ENCODE measurements around the gene SRR. TPM values are rescaled to one million over a fixed set of nuclear protein-coding genes. Genes with fewer than 3 reads are reported as not detected.

SRR gene
- total RNA-seq, 2 donors from 2014 or later, result 9.7 to 11.5 TPM

DNA sequence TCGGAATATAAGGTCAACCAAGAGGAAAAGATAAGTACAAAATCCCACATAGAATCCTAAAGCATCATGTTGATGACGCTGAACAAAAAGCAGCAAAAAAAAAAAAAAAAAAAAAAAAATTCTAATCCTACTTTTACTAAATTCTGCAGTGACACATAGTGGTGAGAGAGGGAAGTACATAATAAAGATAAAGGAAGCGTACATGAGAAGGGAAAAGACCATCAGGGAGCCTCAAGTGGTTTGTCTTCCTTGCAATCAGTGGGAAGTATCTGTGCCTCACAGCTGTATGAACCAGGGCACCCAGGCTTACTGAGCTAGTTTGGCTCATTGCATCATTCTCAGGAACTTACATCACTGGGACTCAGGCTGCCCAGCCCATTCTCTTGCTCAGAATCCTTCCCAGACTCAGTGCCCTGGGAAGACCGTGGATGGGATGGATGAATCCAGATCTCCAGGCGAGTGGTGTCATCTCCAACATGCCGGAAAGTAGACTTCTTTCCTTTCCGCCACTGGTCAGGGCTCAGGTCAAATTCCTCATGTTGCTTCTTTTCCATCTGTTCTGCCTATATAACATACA, 21.4 kb upstream of the SRR start:
- DNase-seq (ENCODE audit: low spot score), result no peak
- Histone ChIP-seq H3K36me3 (peaks cover 66% of the 10 kb centered on the region), H3K4me1 (no peaks in the 10 kb centered on the region), H3K27ac (no peak overlapping the region), H3K9me3 (no peaks in the 10 kb centered on the region), H3K4me3 (no peak overlapping the region), H3K27me3 (no peaks in the 10 kb centered on the region)
- TF ChIP-seq, protein P1, sequence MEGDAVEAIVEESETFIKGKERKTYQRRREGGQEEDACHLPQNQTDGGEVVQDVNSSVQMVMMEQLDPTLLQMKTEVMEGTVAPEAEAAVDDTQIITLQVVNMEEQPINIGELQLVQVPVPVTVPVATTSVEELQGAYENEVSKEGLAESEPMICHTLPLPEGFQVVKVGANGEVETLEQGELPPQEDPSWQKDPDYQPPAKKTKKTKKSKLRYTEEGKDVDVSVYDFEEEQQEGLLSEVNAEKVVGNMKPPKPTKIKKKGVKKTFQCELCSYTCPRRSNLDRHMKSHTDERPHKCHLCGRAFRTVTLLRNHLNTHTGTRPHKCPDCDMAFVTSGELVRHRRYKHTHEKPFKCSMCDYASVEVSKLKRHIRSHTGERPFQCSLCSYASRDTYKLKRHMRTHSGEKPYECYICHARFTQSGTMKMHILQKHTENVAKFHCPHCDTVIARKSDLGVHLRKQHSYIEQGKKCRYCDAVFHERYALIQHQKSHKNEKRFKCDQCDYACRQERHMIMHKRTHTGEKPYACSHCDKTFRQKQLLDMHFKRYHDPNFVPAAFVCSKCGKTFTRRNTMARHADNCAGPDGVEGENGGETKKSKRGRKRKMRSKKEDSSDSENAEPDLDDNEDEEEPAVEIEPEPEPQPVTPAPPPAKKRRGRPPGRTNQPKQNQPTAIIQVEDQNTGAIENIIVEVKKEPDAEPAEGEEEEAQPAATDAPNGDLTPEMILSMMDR (IDR thresholded peaks at IDR 0.05), result peak in 1 of 2 donors; percentile 67

DNA sequence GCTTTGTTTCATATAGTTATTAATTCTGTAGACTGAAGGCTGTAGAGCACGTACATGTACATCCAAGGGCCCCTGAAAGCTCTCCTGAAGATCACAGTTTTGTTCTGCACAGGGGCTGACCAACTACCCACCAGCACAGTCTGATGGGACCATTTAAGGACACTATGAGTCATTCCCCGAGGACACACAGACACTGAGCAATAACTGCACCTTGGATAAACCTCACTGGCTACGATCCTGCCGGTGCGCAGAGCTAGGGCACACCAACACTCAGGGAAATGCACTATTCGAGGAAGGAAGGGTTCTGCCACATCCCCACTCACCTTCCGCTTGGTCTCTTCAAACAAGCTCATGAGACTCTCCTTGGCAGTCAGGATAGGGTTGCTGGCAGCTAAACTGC, 20.4 kb upstream of the SRR start:
- H3K4me1 ChIP-seq, result no peaks in the 10 kb centered on the region
- no peak overlapping the region for H3K27ac ChIP-seq
- no peak for DNase-seq (ENCODE audit: low spot score)
- TF ChIP-seq, protein P1 (IDR thresholded peaks at IDR 0.05), result no peak
- no peak overlapping the region for H3K4me3 ChIP-seq
- peaks cover 74% of the 10 kb centered on the region for H3K36me3 ChIP-seq
- H3K27me3 ChIP-seq, result no peaks in the 10 kb centered on the region
- no peaks in the 10 kb centered on the region for H3K9me3 ChIP-seq

DNA sequence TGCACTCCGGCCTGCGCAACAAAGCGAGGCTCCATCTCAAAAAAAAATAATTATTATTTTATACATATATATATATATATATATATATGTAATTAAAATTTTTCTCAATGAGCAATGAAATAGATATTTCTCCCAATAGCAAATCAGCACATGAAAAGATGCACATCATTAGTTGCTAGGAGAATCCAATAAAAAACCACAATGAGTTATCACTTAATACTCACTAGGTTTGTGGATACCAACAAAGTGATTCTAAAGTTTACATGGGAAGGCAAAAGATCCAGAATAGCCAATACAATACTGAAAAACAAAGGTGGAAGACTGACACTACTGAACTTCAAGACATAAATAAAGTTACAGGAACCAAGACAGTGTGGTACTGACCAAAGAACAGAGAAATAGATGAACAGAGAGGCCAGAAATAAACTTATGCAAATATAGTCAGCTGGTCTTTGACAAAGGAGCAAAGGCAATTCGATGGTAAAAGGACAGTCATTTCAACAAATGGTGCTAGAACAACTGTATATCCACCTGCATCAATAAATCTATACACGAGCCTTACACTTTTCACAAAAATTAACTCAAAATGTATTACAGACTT, 13.8 kb upstream of the SRR start:
- Histone ChIP-seq H3K4me3 (no peak overlapping the region), H3K27ac (no peak overlapping the region), H3K9me3 (no peaks in the 10 kb centered on the region), H3K36me3 (peaks cover 70% of the 10 kb centered on the region), H3K27me3 (no peaks in the 10 kb centered on the region), H3K4me1 (no peaks in the 10 kb centered on the region)
- TF ChIP-seq, protein P1 (IDR thresholded peaks at IDR 0.05), result no peak
- no peak for DNase-seq (ENCODE audit: low spot score)

DNA sequence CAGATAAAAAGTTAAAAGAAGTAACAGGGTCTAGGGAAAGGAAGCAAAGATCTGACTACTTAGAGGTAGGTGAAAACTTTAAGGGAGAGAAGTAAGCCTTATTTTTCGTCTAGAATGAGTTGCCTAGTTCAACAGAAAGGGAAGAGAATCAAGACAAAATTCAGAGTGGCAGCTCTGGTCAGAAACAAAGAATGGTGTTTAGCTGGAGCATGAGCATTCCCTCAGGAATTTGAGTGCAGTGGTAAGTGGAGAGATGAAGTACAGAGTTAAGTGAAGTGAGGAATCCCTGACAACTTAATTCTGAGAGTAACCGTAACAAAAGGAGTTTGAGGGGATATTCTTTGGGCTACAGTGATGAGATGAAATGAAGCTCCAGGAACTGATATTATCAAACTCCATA, 11.7 kb upstream of the SRR start:
- peaks cover 0 to 4% of the 10 kb centered on the region in 2 donors for H3K4me1 ChIP-seq
- DNase-seq (ENCODE audit: low spot score), result no peak
- no peaks in the 10 kb centered on the region for H3K27me3 ChIP-seq
- H3K36me3 ChIP-seq, result peaks cover 72% of the 10 kb centered on the region
- no peak overlapping the region for H3K27ac ChIP-seq
- H3K4me3 ChIP-seq, result no peak overlapping the region
- no peaks in the 10 kb centered on the region for H3K9me3 ChIP-seq
- TF ChIP-seq, protein P1 (IDR thresholded peaks at IDR 0.05), result no peak

DNA sequence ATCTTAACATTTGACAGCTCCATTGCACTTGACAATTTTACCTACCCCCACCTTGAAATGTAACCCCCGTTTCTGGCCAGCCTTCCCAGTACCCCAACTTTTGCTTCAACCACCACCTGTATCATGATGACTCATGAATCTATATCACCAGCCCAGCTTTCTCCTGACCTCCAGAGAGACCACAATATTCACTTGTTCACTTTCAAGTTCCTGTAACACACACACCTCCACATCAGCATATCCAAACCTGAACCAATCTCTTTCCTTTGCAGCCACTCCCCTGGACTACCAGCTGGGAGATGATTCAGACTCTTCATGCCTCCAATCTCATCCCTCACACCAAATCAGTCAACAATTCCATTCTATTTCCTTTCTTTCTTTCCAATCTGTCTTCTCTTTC, 8.2 kb upstream of the SRR start:
- Histone ChIP-seq H3K27ac (no peak overlapping the region), H3K9me3 (no peaks in the 10 kb centered on the region), H3K36me3 (peaks cover 63% of the 10 kb centered on the region), H3K4me3 (no peak overlapping the region), H3K27me3 (no peaks in the 10 kb centered on the region), H3K4me1 (peaks cover 0 to 4% of the 10 kb centered on the region in 2 donors)
- no peak for DNase-seq (ENCODE audit: low spot score)
- TF ChIP-seq, protein P1 (IDR thresholded peaks at IDR 0.05), result no peak

DNA sequence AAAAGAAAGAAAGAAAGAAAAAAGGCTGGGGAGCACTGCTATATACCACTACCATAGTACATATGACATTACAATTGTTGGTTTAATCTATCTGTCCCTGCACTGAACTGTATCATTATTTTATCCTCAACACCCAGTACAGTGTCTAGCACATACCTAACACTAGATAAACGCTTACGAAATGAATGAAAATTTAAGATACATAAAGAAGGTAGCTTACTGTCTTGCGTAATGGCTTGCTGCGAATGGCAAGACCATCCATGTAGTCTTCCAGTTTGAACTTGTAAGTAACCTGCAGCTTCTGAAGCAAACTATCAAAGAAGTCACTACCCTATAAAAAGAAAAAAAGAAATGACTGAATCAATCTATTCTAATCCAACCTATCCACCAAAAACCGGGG, 6.7 kb upstream of the SRR start:
- H3K4me1 ChIP-seq, result peaks cover 0 to 14% of the 10 kb centered on the region in 2 donors
- H3K27me3 ChIP-seq, result no peaks in the 10 kb centered on the region
- no peak overlapping the region for H3K27ac ChIP-seq
- TF ChIP-seq, protein P1 (IDR thresholded peaks at IDR 0.05), result no peak
- no peak for DNase-seq (ENCODE audit: low spot score)
- no peak overlapping the region for H3K4me3 ChIP-seq
- H3K9me3 ChIP-seq, result no peaks in the 10 kb centered on the region
- H3K36me3 ChIP-seq, result peaks cover 52% of the 10 kb centered on the region

All from right atrium auricular region (tissue), 2 donors.